ENCODE results near the gene FFAR1. TPM values are rescaled to one million over a fixed set of nuclear protein-coding genes. Genes with fewer than 3 reads are reported as not detected.

The FFAR1 gene
- total RNA-seq, 1 donor from 2014 or later = 0.04 TPM

- H3K27me3 ChIP-seq (ENCODE audit: control insufficient read depth, insufficient read depth, low read length) = peaks cover 2% of the 10 kb centered on the region
- DNase-seq (ENCODE audit: low read depth) = no peak
- no peak overlapping the region for H3K4me3 ChIP-seq (ENCODE audit: low read depth, low read length)
- H3K36me3 ChIP-seq (ENCODE audit: control insufficient read depth, insufficient read depth, low read length) = no peaks in the 10 kb centered on the region
- TF ChIP-seq CTCF (IDR thresholded peaks at IDR 0.05; ENCODE audit: insufficient read depth, low read length, poor library complexity, severe bottlenecking) = no peak
These were observed 16.0 kb upstream of the FFAR1 start for GRCh38 chr19:35331551-35332214.

- no peak for TF ChIP-seq CTCF (IDR thresholded peaks at IDR 0.05; ENCODE audit: insufficient read depth, low read length, poor library complexity, severe bottlenecking)
These were observed 14.9 kb upstream of the FFAR1 start for GRCh38 chr19:35332817-35333216.

DNA sequence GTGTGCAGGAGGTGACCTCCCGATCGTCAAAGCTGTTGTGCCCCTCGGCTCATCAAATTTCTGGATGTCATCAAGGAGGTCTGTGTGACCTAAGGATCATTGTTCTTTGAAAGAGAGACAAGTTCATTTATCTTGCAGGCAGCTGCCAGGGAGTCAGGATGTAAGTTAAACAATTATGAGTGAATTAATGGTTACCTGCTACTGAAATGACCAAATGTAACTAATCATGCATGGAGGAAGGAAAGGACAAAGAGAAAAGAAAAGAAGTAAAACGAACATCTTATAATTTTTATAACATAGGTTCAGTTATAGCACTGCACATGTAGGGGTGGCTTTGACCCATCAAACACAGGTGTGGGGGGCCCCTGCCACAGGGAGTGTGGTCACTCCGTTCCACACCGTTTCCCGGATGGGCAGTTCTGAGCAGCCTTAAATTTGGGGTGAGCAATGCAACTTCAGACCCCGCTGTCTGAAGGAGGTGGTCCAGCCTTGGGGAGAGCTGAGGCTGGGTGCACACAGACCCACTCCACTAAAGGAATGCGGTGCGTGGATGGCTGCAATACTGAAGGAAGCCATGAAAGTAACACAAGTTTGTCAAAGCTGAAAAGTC is 13.5 kb upstream of the FFAR1 start:
- no peak for TF ChIP-seq CTCF (IDR thresholded peaks at IDR 0.05; ENCODE audit: insufficient read depth, low read length, poor library complexity, severe bottlenecking)
- Histone ChIP-seq H3K36me3 (ENCODE audit: control insufficient read depth, insufficient read depth, low read length) (no peaks in the 10 kb centered on the region), H3K27me3 (ENCODE audit: control insufficient read depth, insufficient read depth, low read length) (peaks cover 3% of the 10 kb centered on the region), H3K4me3 (ENCODE audit: low read depth, low read length) (no peak overlapping the region)
- no peak for DNase-seq (ENCODE audit: low read depth)

More at GRCh38 chr19:35332817-35333216, 14.9 kb upstream of the FFAR1 start:
- H3K36me3 ChIP-seq (ENCODE audit: control insufficient read depth, insufficient read depth, low read length) = no peaks in the 10 kb centered on the region
- no peak overlapping the region for H3K4me3 ChIP-seq (ENCODE audit: low read depth, low read length)
- peaks cover 3% of the 10 kb centered on the region for H3K27me3 ChIP-seq (ENCODE audit: control insufficient read depth, insufficient read depth, low read length)
- DNase-seq (ENCODE audit: low read depth) = no peak

GRCh38 chr19:35336166-35336955 is 11.3 kb upstream of the FFAR1 start:
- Histone ChIP-seq H3K4me3 (ENCODE audit: low read depth, low read length) (no peak overlapping the region), H3K27me3 (ENCODE audit: control insufficient read depth, insufficient read depth, low read length) (peaks cover 3% of the 10 kb centered on the region), H3K36me3 (ENCODE audit: control insufficient read depth, insufficient read depth, low read length) (no peaks in the 10 kb centered on the region)
- no peak for DNase-seq (ENCODE audit: low read depth)
- no peak for TF ChIP-seq CTCF (IDR thresholded peaks at IDR 0.05; ENCODE audit: insufficient read depth, low read length, poor library complexity, severe bottlenecking)

DNA sequence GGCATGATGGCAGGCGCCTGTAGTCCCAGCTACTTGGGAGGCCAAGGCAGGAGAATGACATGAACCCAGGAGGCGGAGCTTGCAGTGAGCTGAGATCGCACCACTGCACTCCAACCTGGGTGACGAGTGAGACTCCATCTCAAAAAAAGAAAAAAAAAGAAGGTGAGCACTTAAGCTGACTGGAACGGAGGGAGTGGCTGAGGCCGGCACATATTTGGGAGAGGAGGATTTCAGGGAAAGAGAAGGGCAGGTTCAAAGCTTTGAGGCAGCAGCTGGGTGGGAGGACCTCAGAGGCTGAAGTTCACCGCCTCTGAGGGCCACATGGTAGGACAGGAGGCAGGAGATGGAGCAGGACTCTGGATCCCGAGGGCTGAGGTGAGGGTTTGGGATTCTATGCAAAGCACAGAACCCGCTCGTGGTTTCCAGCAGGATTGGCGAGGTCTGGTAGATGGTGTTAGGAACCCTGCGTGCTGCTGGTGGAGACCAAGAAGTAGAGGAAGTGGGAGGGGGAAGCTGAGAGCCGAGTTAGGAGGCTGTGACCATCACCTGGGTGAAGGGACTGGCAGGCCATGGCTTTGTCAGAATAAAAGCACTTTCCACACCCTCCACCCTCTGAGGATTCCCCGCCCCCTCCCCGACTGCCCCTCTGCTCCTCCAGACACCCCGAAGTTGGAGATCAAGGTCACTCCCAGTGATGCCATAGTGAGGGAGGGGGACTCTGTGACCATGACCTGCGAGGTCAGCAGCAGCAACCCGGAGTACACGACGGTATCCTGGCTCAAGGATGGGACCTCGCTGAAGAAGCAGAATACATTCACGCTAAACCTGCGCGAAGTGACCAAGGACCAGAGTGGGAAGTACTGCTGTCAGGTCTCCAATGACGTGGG is 10.4 kb upstream of the FFAR1 start:
- no peaks in the 10 kb centered on the region for H3K36me3 ChIP-seq (ENCODE audit: control insufficient read depth, insufficient read depth, low read length)
- no peak overlapping the region for H3K4me3 ChIP-seq (ENCODE audit: low read depth, low read length)
- DNase-seq (ENCODE audit: low read depth) = no peak
- TF ChIP-seq CTCF (IDR thresholded peaks at IDR 0.05; ENCODE audit: insufficient read depth, low read length, poor library complexity, severe bottlenecking) = no peak
- peaks cover 4% of the 10 kb centered on the region for H3K27me3 ChIP-seq (ENCODE audit: control insufficient read depth, insufficient read depth, low read length)
